HepG2 (cell line): ENCODE results near the gene SEMA6B. TPM values are rescaled to one million over a fixed set of nuclear protein-coding genes. Genes with fewer than 3 reads are reported as not detected.

Source experiments
- DPF2 ChIP-seq: sonication (generic); formaldehyde crosslinking; IDR thresholded peaks from 2 replicates; pipeline ENCODE4 v1.4.0; 2020; ENCODE audit warnings: mild to moderate bottlenecking, low read depth, missing genetic modification reagents, borderline replicate concordance
- FOXA3 ChIP-seq: IDR thresholded peaks from 2 replicates; pipeline ENCODE4 v1.6.1; 2016; ENCODE audit warnings: missing genetic modification reagents, missing compliant biosample characterization
- HMG20A ChIP-seq: IDR thresholded peaks from 2 replicates; pipeline ENCODE4 v1.6.1; 2016; ENCODE audit warnings: borderline replicate concordance
- HOXA7 ChIP-seq: sonication (generic); formaldehyde crosslinking; IDR thresholded peaks from 2 replicates; pipeline ENCODE4 v1.8.1; 2022; ENCODE audit warnings: mild to moderate bottlenecking, missing genetic modification reagents, moderate library complexity
- ISL2 ChIP-seq: sonication (generic); formaldehyde crosslinking; IDR thresholded peaks from 2 replicates; pipeline ENCODE4 v1.5.0; 2020; ENCODE audit warnings: missing genetic modification reagents
- KDM3A ChIP-seq: IDR thresholded peaks from 2 replicates; pipeline ENCODE4 v1.6.1; 2018; ENCODE audit warnings: low read depth, missing compliant biosample characterization
- PAWR ChIP-seq: sonication (generic); formaldehyde crosslinking; IDR thresholded peaks from 2 replicates; pipeline ENCODE4 v1.4.0; 2020; ENCODE audit warnings: missing genetic modification reagents, mild to moderate bottlenecking, borderline replicate concordance
- SOX5 ChIP-seq: IDR thresholded peaks from 2 replicates; pipeline ENCODE4 v1.6.1; 2016; ENCODE audit warnings: borderline replicate concordance
- ZNF335 ChIP-seq: sonication (generic); formaldehyde crosslinking; IDR thresholded peaks from 2 replicates; pipeline ENCODE4 v1.4.0; 2020; ENCODE audit warnings: missing genetic modification reagents
- polyA plus RNA-seq, 8 experiments: library from polyadenylated mRNA; depleted of rRNA in 3 of 8; stranded (reverse) in 7 of 8; unstranded in 1 of 8; fragments of >200 nt; fragmentation: Illumina TruSeq in 4 of 8; extraction: Trizol in 4 of 8; gene quantifications; 2 replicates each; pipeline versions ENCODE4 v1.2.1 to v1.2.3, GENCODE V29; 2011 to 2016; ENCODE audit warnings: low read depth in 4 of 8, missing spikeins in 1 of 8, mixed read lengths in 1 of 8; ENCODE audit not compliant: insufficient read depth in 1 of 8
- total RNA-seq, 5 experiments: library from RNA; depleted of rRNA; stranded (reverse); fragments of >200 nt; fragmentation: Illumina TruSeq; extraction: Trizol; gene quantifications; 2 replicates each; pipeline ENCODE4 v1.2.3, GENCODE V29; 2016; ENCODE audit warnings: low read depth in 1 of 5
- TF ChIP-seq, protein P1 (sequence below), 2 experiments: IDR thresholded peaks; 2 replicates each; pipeline ENCODE4 v1.6.1; 2011 to 2012; ENCODE audit warnings: low read length in 2 of 2, borderline replicate concordance in 1 of 2, low read depth in 1 of 2, mild to moderate bottlenecking in 1 of 2, moderate library complexity in 1 of 2
- TF ChIP-seq, protein P2 (sequence below): sonication (generic); formaldehyde crosslinking; IDR thresholded peaks from 2 replicates; pipeline ENCODE4 v1.5.0; 2020; ENCODE audit warnings: mild to moderate bottlenecking, low read depth, missing genetic modification reagents, borderline replicate concordance
- TF ChIP-seq, protein P3 (sequence below): sonication (generic); formaldehyde crosslinking; IDR thresholded peaks from 2 replicates; pipeline ENCODE4 v1.5.1; 2020; ENCODE audit warnings: mild to moderate bottlenecking, missing genetic modification reagents, moderate library complexity
- TF ChIP-seq, protein P4 (sequence below): sonication (generic); formaldehyde crosslinking; IDR thresholded peaks from 2 replicates; pipeline ENCODE4 v1.4.0; 2020; ENCODE audit warnings: low read depth, mild to moderate bottlenecking, missing genetic modification reagents
- TF ChIP-seq, protein P5 (sequence below): sonication (generic); formaldehyde crosslinking; conservative IDR thresholded peaks from 2 replicates; pipeline ENCODE4 v1.4.0; 2020; ENCODE audit warnings: mild to moderate bottlenecking, missing genetic modification reagents, moderate library complexity

Gene SEMA6B
- total and polyA plus RNA-seq, 2 of the 13 experiments (the other 11 are each of a cell fraction or from before 2014, with no cell fraction given) = 45.5 to 67.1 TPM

DNA sequence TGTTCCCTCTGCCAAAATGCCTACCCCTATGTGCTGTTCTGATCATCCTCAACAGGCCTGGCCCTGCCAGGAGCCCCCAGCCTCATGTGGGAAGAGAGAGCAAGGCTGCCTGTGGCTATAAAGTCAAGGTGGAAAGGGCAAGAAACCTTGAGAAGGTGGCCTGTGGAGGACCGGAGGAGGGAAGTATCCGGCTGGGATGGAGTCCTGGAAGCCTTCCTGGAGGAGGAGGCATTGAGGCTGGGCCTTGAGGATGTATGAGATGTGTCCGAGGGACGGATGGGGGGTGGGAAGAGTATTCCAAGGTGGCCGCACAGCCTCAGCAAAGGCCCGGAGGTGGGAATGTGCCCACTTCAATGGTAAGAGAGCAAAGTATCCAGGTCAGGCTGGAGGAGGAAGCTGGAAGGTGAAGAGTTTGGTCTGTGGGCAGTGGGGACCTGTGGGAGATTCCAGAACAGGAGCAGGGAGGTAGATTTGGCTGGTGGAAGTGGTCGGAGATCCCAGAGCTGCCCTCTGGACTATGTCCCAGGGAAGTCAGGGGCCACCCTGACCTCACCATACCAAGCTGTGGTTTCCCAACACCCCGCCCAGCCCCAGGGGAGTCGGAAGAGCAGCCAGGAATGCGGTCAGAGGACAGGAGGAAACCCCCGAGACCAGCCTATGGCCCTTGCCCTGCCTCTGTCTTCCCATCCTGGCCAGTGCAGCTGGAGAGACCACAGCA is 38.2 kb downstream of the SEMA6B start (continued):
- TF ChIP-seq, protein P1, sequence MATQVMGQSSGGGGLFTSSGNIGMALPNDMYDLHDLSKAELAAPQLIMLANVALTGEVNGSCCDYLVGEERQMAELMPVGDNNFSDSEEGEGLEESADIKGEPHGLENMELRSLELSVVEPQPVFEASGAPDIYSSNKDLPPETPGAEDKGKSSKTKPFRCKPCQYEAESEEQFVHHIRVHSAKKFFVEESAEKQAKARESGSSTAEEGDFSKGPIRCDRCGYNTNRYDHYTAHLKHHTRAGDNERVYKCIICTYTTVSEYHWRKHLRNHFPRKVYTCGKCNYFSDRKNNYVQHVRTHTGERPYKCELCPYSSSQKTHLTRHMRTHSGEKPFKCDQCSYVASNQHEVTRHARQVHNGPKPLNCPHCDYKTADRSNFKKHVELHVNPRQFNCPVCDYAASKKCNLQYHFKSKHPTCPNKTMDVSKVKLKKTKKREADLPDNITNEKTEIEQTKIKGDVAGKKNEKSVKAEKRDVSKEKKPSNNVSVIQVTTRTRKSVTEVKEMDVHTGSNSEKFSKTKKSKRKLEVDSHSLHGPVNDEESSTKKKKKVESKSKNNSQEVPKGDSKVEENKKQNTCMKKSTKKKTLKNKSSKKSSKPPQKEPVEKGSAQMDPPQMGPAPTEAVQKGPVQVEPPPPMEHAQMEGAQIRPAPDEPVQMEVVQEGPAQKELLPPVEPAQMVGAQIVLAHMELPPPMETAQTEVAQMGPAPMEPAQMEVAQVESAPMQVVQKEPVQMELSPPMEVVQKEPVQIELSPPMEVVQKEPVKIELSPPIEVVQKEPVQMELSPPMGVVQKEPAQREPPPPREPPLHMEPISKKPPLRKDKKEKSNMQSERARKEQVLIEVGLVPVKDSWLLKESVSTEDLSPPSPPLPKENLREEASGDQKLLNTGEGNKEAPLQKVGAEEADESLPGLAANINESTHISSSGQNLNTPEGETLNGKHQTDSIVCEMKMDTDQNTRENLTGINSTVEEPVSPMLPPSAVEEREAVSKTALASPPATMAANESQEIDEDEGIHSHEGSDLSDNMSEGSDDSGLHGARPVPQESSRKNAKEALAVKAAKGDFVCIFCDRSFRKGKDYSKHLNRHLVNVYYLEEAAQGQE (IDR thresholded peaks at IDR 0.05; ENCODE audit: borderline replicate concordance in 1 of 2, low read depth in 1 of 2, low read length in 2 of 2) = 0 out of 4 replicates have a peak, but pooled peaks of 1 of the 2 experiments have one; percentile 16
- TF ChIP-seq SOX5 (CRISPR knock-in tag) = peak; percentile 39; the same call in 1 of the 2 replicates
- peak; percentile 41; the same call in 1 of the 2 replicates for TF ChIP-seq FOXA3 (CRISPR knock-in tag)
- TF ChIP-seq, protein P2, sequence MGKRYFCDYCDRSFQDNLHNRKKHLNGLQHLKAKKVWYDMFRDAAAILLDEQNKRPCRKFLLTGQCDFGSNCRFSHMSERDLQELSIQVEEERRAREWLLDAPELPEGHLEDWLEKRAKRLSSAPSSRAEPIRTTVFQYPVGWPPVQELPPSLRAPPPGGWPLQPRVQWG (CRISPR knock-in tag) = no peak
- TF ChIP-seq KDM3A (CRISPR knock-in tag) = 0 out of 2 replicates have a peak, but pooled peaks have one; percentile 51
- no peak for TF ChIP-seq PAWR
- TF ChIP-seq, protein P3, sequence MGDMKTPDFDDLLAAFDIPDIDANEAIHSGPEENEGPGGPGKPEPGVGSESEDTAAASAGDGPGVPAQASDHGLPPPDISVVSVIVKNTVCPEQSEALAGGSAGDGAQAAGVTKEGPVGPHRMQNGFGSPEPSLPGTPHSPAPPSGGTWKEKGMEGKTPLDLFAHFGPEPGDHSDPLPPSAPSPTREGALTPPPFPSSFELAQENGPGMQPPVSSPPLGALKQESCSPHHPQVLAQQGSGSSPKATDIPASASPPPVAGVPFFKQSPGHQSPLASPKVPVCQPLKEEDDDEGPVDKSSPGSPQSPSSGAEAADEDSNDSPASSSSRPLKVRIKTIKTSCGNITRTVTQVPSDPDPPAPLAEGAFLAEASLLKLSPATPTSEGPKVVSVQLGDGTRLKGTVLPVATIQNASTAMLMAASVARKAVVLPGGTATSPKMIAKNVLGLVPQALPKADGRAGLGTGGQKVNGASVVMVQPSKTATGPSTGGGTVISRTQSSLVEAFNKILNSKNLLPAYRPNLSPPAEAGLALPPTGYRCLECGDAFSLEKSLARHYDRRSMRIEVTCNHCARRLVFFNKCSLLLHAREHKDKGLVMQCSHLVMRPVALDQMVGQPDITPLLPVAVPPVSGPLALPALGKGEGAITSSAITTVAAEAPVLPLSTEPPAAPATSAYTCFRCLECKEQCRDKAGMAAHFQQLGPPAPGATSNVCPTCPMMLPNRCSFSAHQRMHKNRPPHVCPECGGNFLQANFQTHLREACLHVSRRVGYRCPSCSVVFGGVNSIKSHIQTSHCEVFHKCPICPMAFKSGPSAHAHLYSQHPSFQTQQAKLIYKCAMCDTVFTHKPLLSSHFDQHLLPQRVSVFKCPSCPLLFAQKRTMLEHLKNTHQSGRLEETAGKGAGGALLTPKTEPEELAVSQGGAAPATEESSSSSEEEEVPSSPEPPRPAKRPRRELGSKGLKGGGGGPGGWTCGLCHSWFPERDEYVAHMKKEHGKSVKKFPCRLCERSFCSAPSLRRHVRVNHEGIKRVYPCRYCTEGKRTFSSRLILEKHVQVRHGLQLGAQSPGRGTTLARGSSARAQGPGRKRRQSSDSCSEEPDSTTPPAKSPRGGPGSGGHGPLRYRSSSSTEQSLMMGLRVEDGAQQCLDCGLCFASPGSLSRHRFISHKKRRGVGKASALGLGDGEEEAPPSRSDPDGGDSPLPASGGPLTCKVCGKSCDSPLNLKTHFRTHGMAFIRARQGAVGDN (CRISPR knock-in tag) = peak; percentile 64
- 0 out of 2 replicates have a peak, but pooled peaks have one; percentile 23 for TF ChIP-seq ISL2 (CRISPR knock-in tag)
- peak; percentile 41; the same call in 1 of the 2 replicates for TF ChIP-seq HMG20A (CRISPR knock-in tag)
- TF ChIP-seq, protein P4, sequence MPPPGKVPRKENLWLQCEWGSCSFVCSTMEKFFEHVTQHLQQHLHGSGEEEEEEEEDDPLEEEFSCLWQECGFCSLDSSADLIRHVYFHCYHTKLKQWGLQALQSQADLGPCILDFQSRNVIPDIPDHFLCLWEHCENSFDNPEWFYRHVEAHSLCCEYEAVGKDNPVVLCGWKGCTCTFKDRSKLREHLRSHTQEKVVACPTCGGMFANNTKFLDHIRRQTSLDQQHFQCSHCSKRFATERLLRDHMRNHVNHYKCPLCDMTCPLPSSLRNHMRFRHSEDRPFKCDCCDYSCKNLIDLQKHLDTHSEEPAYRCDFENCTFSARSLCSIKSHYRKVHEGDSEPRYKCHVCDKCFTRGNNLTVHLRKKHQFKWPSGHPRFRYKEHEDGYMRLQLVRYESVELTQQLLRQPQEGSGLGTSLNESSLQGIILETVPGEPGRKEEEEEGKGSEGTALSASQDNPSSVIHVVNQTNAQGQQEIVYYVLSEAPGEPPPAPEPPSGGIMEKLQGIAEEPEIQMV (CRISPR knock-in tag) = 0 out of 2 replicates have a peak, but pooled peaks have one; percentile 19
- TF ChIP-seq, protein P5, sequence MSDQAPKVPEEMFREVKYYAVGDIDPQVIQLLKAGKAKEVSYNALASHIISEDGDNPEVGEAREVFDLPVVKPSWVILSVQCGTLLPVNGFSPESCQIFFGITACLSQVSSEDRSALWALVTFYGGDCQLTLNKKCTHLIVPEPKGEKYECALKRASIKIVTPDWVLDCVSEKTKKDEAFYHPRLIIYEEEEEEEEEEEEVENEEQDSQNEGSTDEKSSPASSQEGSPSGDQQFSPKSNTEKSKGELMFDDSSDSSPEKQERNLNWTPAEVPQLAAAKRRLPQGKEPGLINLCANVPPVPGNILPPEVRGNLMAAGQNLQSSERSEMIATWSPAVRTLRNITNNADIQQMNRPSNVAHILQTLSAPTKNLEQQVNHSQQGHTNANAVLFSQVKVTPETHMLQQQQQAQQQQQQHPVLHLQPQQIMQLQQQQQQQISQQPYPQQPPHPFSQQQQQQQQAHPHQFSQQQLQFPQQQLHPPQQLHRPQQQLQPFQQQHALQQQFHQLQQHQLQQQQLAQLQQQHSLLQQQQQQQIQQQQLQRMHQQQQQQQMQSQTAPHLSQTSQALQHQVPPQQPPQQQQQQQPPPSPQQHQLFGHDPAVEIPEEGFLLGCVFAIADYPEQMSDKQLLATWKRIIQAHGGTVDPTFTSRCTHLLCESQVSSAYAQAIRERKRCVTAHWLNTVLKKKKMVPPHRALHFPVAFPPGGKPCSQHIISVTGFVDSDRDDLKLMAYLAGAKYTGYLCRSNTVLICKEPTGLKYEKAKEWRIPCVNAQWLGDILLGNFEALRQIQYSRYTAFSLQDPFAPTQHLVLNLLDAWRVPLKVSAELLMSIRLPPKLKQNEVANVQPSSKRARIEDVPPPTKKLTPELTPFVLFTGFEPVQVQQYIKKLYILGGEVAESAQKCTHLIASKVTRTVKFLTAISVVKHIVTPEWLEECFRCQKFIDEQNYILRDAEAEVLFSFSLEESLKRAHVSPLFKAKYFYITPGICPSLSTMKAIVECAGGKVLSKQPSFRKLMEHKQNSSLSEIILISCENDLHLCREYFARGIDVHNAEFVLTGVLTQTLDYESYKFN (CRISPR knock-in tag) = peak; percentile 89
- no peak for TF ChIP-seq HOXA7 (CRISPR knock-in tag)
- peak; percentile 59; the same call in 1 of the 2 replicates for TF ChIP-seq DPF2 (CRISPR knock-in tag)
- 0 out of 2 replicates have a peak, but pooled peaks have one; percentile 30 for TF ChIP-seq ZNF335 (CRISPR knock-in tag)
